ENCODE results near the gene C1QTNF6.

Gene C1QTNF6

DNA sequence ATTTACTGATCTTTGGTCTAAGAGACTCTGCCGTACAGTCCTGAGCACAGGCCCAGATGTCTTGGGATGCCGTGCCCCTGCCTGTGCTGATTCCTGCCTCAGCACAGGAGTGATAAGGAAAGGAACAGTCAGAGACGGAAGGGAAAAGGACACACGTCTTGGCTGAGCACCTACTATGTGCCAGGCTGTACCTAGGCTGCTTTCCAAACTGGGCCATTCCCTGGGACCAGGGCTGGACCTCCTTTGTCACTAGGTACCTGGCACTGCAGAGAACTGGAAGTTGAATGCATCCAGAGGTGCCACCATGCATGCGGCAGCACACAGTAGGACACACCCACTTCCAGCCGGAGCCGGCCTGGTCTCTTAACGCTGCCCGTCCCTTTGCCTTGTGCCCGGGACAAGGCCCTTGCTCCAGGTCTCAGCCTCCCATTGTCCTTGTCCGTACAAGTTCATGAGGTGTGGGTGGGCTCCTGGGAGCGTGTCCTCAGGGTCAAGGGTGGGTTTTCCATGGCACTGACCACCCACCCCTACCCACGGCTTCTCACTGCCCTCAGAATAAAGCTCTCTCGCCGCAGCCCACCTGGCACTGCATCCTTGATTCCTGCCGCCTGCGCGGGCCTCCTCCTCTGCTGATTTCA, 25.3 kb upstream of the C1QTNF6 start:
- no peak overlapping the region for H3K4me3 ChIP-seq (ENCODE audit: low read length)
- DNase-seq (ENCODE audit: low read depth): no peak
- TF ChIP-seq, protein P1, sequence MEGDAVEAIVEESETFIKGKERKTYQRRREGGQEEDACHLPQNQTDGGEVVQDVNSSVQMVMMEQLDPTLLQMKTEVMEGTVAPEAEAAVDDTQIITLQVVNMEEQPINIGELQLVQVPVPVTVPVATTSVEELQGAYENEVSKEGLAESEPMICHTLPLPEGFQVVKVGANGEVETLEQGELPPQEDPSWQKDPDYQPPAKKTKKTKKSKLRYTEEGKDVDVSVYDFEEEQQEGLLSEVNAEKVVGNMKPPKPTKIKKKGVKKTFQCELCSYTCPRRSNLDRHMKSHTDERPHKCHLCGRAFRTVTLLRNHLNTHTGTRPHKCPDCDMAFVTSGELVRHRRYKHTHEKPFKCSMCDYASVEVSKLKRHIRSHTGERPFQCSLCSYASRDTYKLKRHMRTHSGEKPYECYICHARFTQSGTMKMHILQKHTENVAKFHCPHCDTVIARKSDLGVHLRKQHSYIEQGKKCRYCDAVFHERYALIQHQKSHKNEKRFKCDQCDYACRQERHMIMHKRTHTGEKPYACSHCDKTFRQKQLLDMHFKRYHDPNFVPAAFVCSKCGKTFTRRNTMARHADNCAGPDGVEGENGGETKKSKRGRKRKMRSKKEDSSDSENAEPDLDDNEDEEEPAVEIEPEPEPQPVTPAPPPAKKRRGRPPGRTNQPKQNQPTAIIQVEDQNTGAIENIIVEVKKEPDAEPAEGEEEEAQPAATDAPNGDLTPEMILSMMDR (conservative IDR thresholded peaks at IDR 0.05; ENCODE audit: low read length): no peak

DNA sequence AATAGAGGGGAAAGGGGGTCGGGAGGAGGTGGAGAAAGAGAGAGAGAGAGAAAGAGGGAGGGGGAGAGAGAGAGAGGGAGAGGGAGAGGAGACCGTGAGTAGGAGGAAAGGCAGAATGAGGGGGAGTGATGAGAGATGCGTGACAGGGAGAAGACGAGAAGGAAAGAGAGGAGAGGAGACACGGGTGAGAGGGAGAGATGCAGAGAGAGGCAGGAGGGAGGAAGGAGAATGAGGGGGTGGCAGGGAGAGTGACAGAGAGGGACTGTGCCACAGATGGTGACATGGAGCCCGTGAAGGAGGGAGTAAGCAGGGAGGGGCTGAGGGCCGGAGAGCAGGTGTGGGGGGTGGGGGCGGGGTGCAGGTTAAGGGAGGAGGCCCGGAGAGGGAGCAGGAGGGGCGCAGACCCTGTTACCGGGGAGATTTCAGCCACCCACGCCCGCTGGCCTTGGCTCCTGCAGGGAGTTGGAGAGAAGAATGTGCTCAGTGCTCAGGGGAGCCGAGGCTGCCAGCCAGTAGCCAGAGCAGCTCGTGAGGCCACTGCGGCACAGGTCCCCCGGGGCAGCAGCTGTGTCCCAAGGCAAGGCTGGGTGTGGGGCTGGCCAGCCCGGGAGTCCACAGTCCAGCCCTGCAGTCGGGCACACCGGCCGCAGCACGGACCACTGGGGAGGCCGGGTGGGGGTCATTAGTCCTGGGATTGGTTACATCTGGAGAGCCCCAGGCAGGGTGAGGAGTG, 24.3 kb upstream of the C1QTNF6 start, which contains the start of gene SSTR3:
TSS of gene SSTR3 (minus strand) at position 304 of the 733 bp plus-strand sequence. CDS start 4,674 bp downstream, outside the sequence.
- H3K4me3 ChIP-seq (ENCODE audit: low read length): no peak within 1 kb of the TSS
- TF ChIP-seq, protein P1 (conservative IDR thresholded peaks at IDR 0.05; ENCODE audit: low read length): no peak
- no peak for DNase-seq (ENCODE audit: low read depth)

DNA sequence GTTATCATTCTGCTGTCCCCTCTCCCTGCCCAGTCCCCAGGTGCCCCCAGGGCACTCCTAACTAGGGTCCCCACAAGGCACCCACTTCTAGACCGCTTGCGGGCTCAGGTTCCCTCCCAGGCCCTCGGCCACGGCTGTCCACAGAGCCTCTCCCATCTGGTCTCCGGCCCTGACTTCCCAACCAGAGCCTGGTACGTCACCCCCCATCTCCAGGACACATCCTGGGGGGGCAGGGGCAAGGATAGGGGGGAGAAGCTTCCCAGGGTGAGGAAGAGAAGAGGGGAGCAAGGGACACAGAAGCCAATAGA, 23.8 kb upstream of the C1QTNF6 start:
- no peak for DNase-seq (ENCODE audit: low read depth)
- H3K4me3 ChIP-seq (ENCODE audit: low read length): no peak overlapping the region
- TF ChIP-seq, protein P1 (conservative IDR thresholded peaks at IDR 0.05; ENCODE audit: low read length): no peak

DNA sequence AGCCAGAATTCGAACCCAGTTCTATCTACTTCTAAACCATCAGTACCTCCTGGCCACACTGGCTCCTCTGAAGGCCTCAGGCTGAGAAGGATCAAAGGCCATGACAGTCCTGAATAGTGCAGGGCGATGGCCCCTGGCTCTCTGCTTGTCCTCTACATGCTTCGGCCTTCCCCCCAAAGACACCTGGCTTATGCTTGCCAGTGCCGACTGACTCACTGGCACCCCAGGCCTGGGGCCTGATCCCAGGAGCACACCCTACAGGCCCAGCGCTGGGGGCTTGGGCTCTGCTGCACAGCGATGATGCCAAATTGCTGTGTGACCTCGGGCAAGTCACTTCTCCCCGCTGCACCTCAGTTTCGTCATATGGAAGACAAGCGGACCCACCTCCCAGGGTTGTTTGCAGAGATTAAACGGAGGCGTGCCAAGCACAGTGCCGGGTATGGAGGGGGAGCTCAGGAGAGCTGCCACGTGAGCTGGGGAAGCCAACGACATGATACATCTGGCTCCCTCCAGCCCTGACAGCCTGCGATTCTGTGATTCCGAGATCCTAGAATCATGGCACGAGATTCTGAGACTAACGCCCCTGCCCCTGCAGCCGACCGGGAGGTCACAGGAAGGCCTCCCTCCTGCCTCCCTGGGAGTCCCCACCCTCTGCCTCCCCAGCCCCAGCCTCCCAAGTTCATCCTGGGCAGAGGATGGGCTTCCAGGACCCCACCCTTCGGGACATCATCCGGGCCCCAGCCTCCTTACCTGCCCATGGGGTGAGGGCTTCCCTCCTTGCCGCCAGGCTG, 23.2 kb upstream of the C1QTNF6 start:
- TF ChIP-seq, protein P1 (conservative IDR thresholded peaks at IDR 0.05; ENCODE audit: low read length): no peak
- H3K4me3 ChIP-seq (ENCODE audit: low read length): no peak overlapping the region
- DNase-seq (ENCODE audit: low read depth): no peak

DNA sequence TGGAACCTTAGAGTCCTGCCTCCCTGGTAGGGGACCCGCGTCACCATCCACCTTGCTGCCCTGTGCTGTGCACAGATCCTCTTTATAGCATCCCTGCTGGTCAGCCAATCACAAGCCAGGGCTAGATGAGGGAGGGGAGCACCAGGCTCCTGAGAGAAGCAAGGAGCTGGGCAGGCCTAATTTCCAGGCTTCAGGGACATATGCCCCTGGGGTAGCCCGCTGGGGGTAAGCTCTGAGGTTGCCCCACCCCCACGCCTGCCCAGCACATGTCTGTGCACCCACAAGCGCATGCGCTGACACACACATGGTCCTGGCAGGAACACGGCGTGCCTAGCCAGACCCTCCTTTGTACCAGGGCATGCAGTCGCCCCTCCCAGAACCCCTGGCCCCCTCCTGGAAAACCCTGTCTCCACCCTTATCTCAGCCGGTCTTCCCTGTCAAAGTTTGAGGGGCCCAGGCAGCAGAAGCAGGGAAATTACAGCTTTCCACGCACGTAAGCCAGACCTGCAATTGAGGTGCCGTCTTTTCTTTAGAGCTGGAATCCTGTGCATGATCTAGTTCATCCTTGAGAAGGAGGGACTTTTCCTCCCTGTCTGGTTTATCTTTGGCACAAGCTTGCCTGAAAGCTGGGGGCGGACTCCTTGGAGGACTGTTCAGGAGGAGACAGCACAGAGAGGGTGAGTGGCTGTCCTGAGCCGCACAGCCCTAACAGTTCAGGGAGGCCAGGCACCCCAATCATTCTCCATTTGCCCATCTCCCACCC, 22.2 kb upstream of the C1QTNF6 start:
- H3K4me3 ChIP-seq (ENCODE audit: low read length): no peak overlapping the region
- TF ChIP-seq, protein P1 (conservative IDR thresholded peaks at IDR 0.05; ENCODE audit: low read length): no peak
- no peak for DNase-seq (ENCODE audit: low read depth)

DNA sequence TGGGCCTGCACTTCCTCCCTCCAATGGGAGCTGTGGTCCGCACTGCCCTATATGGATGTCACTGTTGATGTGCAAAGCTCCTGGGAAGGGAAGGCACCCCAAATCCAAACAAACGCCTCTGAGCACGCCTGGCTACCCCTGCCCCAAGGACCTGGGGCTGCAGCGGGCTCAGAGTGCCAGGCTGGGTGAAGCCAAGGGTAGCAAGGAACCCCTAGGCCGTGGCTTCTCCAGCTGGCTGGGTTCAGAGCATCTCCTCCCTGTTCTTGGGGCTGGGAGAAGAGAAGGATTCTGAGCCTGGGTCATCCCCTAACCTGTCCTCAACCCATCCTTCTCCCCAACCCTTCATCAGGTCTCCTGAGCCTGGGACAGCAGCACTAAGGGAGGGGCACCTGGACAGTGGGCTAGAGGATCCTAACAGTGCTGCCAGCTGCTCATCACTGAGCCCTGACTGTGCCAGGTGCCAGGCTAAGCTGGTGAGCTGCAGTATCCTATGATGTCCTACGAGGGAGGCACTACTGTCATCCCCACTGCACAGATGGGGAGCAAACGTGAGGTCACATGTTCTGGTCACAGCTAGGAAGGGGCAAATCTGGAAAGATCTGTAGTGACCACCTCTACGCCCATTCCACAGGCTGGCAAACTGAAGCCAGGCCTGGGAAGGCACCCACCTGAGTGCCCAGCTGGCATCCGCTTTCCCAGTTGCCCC, 21.2 kb upstream of the C1QTNF6 start:
- H3K4me3 ChIP-seq (ENCODE audit: low read length): no peak overlapping the region
- DNase-seq (ENCODE audit: low read depth): no peak
- TF ChIP-seq, protein P1 (conservative IDR thresholded peaks at IDR 0.05; ENCODE audit: low read length): no peak
